GM12878 (cell line): ENCODE measurements around the gene ANKRD62. TPM values are rescaled to one million over a fixed set of nuclear protein-coding genes. Genes with fewer than 3 reads are reported as not detected.
A peak's percentile ranks its signal among the peaks of the same experiment; 100 is the strongest.

Experiments
- ATAC-seq: fragments of 200-7000 bp; cut with Tn5 transposase; 3 replicates; pipeline ENCODE4 v1.9.1; 2020; ENCODE audit warnings: mild to moderate bottlenecking, moderate library complexity
- BruUV-seq: library from RNA; stranded (reverse); fragments of 400-500 nt; replicated peaks from 2 replicates; lab custom pipeline; 2021; lab: Mats Ljungman, UMichigan
- CTCF ChIA-PET: fragments of 300-600 bp; sonication (Branson Sonifier 250); formaldehyde crosslinking; extraction: SDS; loops from one replicate; lab custom pipeline; 2021; ENCODE audit warnings: inconsistent platforms; lab: Yijun Ruan, JAX
- POLR2A ChIA-PET: fragments of 350-600 bp; formaldehyde crosslinking; extraction: SDS; loops from one replicate; lab custom pipeline; 2021; ENCODE audit warnings: inconsistent platforms; lab: Charles Lee
- RAD21 ChIA-PET: fragments of 300-600 bp; sonication (Branson Sonifier 250); formaldehyde crosslinking; loops from one replicate; lab custom pipeline; 2023; ENCODE audit warnings: antibody characterized with exemption; ENCODE audit not compliant: unreplicated experiment; lab: Charles Lee
- SMC1A ChIA-PET: fragments of 300-600 bp; sonication (Branson Sonifier 250); formaldehyde crosslinking; loops from one replicate; lab custom pipeline; 2023; ENCODE audit not compliant: unreplicated experiment, uncharacterized antibody; lab: Charles Lee
- DNase-seq: peaks from one replicate; pipeline ENCODE4 v3.0.0-alpha.2; 2011; ENCODE audit warnings: low read depth, low spot score
- FAIRE-seq: peaks from 3 replicates; lab custom pipeline; 2011; peaks lifted over from hg19 to GRCh38; lab: Jason Lieb, UNC
- H2AFZ ChIP-seq: 2 replicates; pipeline ENCODE4 v1.6.0; 2011; ENCODE audit warnings: low read depth, low read length, control low read depth; ENCODE audit not compliant: control insufficient read depth
- H3K27ac ChIP-seq: 2 replicates; pipeline ENCODE4 v1.5.1; 2011; ENCODE audit warnings: control low read depth; ENCODE audit not compliant: control insufficient read depth, insufficient read depth
- H3K27me3 ChIP-seq, 2 experiments: replicated peaks in 1 of 2; 2 replicates each; pipeline versions ENCODE4 v1.6.0 to v1.6.1; 2011; ENCODE audit warnings: low read length in 1 of 2; ENCODE audit not compliant: control insufficient read depth in 2 of 2, insufficient read depth in 2 of 2
- H3K36me3 ChIP-seq, 2 experiments: 2 replicates each; pipeline ENCODE4 v1.5.1; 2011; ENCODE audit warnings: low read length in 1 of 2; ENCODE audit not compliant: control insufficient read depth in 2 of 2, insufficient read depth in 2 of 2
- H3K4me1 ChIP-seq: 2 replicates; pipeline ENCODE4 v1.6.1; 2011; ENCODE audit warnings: mild to moderate bottlenecking, low read length, moderate library complexity, mixed read lengths; ENCODE audit not compliant: control insufficient read depth, insufficient read depth
- H3K4me2 ChIP-seq: 2 replicates; pipeline ENCODE4 v1.6.0; 2011; ENCODE audit warnings: control low read depth; ENCODE audit not compliant: control insufficient read depth, insufficient read depth
- H3K4me3 ChIP-seq: fragments of 200-600 bp; sonication (generic); 2 replicates; pipeline ENCODE4 v1.5.1; 2016
- H3K79me2 ChIP-seq: 2 replicates; pipeline ENCODE4 v1.6.0; 2011; ENCODE audit warnings: low read length; ENCODE audit not compliant: control insufficient read depth, insufficient read depth
- H3K9ac ChIP-seq: 2 replicates; pipeline ENCODE4 v1.8.0; 2011; ENCODE audit warnings: low read length, control low read depth, mixed read lengths; ENCODE audit not compliant: control insufficient read depth, insufficient read depth
- H3K9me3 ChIP-seq: replicated peaks from 3 replicates; pipeline ENCODE4 v1.5.1; 2011; ENCODE audit warnings: mild to moderate bottlenecking, low read length; ENCODE audit not compliant: control insufficient read depth, insufficient read depth
- H4K20me1 ChIP-seq: 2 replicates; pipeline ENCODE4 v1.6.0; 2011; ENCODE audit not compliant: control insufficient read depth, insufficient read depth
- CREB1 ChIP-seq: IDR thresholded peaks from 2 replicates; pipeline ENCODE4 v1.6.1; 2012; ENCODE audit warnings: low read depth, mild to moderate bottlenecking, inconsistent platforms
- IRF3 ChIP-seq: fragments of 450-650 bp; IDR thresholded peaks from 2 replicates; pipeline ENCODE4 v1.6.1; 2014; ENCODE audit warnings: mild to moderate bottlenecking
- JUNB ChIP-seq: IDR thresholded peaks from 2 replicates; pipeline ENCODE4 v1.6.1; 2016; ENCODE audit warnings: antibody characterized with exemption, mild to moderate bottlenecking
- MYC ChIP-seq: IDR thresholded peaks from 2 replicates; pipeline ENCODE4 v1.6.1; 2011; ENCODE audit warnings: mild to moderate bottlenecking, low read length, moderate library complexity, inconsistent platforms; ENCODE audit not compliant: insufficient read depth, insufficient replicate concordance, insufficient read length, severe bottlenecking
- PBX3 ChIP-seq: IDR thresholded peaks from 2 replicates; pipeline ENCODE4 v1.6.1; 2011; ENCODE audit warnings: mild to moderate bottlenecking, low read depth, low read length, moderate library complexity; ENCODE audit not compliant: insufficient replicate concordance
- SMAD1 ChIP-seq: fragments of 450-650 bp; IDR thresholded peaks from 2 replicates; pipeline ENCODE4 v1.6.1; 2018; ENCODE audit warnings: mild to moderate bottlenecking, low read depth; ENCODE audit not compliant: partially characterized antibody
- SREBF1 ChIP-seq: IDR thresholded peaks from 2 replicates; pipeline ENCODE4 v1.6.1; 2012; ENCODE audit warnings: mild to moderate bottlenecking, low read length
- TCF7 ChIP-seq: IDR thresholded peaks from 2 replicates; pipeline ENCODE4 v1.6.1; 2014; ENCODE audit warnings: antibody characterized with exemption, borderline replicate concordance
- USF1 ChIP-seq: IDR thresholded peaks from 2 replicates; pipeline ENCODE4 v1.6.1; 2011; ENCODE audit warnings: borderline replicate concordance, low read depth, mild to moderate bottlenecking, moderate library complexity, mixed read lengths, low read length; ENCODE audit not compliant: insufficient read depth; ENCODE audit errors: extremely low read length
- ZNF592 ChIP-seq: fragments of 450-650 bp; IDR thresholded peaks from 2 replicates; pipeline ENCODE4 v1.6.1; 2017; ENCODE audit warnings: mild to moderate bottlenecking, moderate library complexity
- WGBS: methylation state at CpG from one replicate; pipeline ENCODE4 v1.1.6; 2016; ENCODE audit warnings: low lambda C conversion rate; ENCODE audit not compliant: insufficient replicate concordance, insufficient coverage; ENCODE audit errors: missing lambda C conversion rate; 5-methylcytosine and 5-hydroxymethylcytosine counted together
- in situ Hi-C: fragments of 300-500 bp; cut with MboI; formaldehyde crosslinking; loops from 9 replicates; pipeline ENCODE4 v1.14.3; 2018; ENCODE audit warnings: mixed read lengths
- intact Hi-C: fragments of 100-400 bp; cut with micrococcal nuclease; formaldehyde crosslinking; loops from one replicate; pipeline ENCODE4 v1.14.2; 2022; ENCODE audit not compliant: unreplicated experiment
- polyA plus RNA-seq, 11 experiments: library from polyadenylated mRNA; depleted of rRNA in 4 of 11; unstranded in 6 of 11; stranded (reverse) in 5 of 11; fragments of >200 nt; fragmentation: Nextera tagmentation in 4 of 11; fragmentation: Illumina TruSeq in 1 of 11; extraction: Ambion mirVana in 4 of 11; extraction: Trizol in 1 of 11; gene quantifications; 1 replicate in 1 of 11; 2 replicates in 10 of 11; pipeline versions ENCODE4 v1.2.1 to v1.2.3, GENCODE V29; 2011 to 2016; ENCODE audit warnings: inconsistent platforms in 2 of 11, missing spikeins in 2 of 11, low read depth in 1 of 11
- total RNA-seq, 4 experiments: library from RNA; depleted of rRNA in 3 of 4; stranded (reverse); fragments of >200 nt in 3 of 4; fragmentation: Illumina TruSeq in 1 of 4; extraction: Trizol in 1 of 4; gene quantifications; 2 replicates each; pipeline versions ENCODE4 v1.2.1 to v1.2.3, GENCODE V29; 2013 to 2021

The ANKRD62 gene
- total and polyA plus RNA-seq, 10 of the 15 experiments (the other 5 are each of a cell fraction or from before 2014, with no cell fraction given) = not detected

GRCh38 chr18:12101266-12101665 is 7.6 kb downstream of the ANKRD62 start (continued):
- no peak for TF ChIP-seq MYC
- no peak for TF ChIP-seq PBX3
- no peak for TF ChIP-seq SREBF1
- TF ChIP-seq JUNB = no peak
- no peak for TF ChIP-seq SMAD1
- TF ChIP-seq CREB1 = no peak
- no peak for TF ChIP-seq TCF7

GRCh38 chr18:12102136-12102842 is 8.6 kb downstream of the ANKRD62 start:
- FAIRE-seq (no peak), ATAC-seq (no peak), DNase-seq (no peak)
- Histone ChIP-seq H3K27ac (no peak overlapping the region), H3K4me1 (peaks cover 4% of the 10 kb centered on the region; the same call in 1 of the 2 replicates), H3K27me3 (peaks cover 0 to 3% of the 10 kb centered on the region in 2 experiments; a peak in 1 of 4 replicates), H4K20me1 (no peaks in the 10 kb centered on the region), H3K9ac (no peak overlapping the region), H3K36me3 (no peaks in the 10 kb centered on the region), H3K4me2 (no peak overlapping the region), H3K9me3 (no peaks in the 10 kb centered on the region), H3K79me2 (no peaks in the 10 kb centered on the region), H2AFZ (no peak overlapping the region), H3K4me3 (no peak overlapping the region)
- POLR2A ChIA-PET = no interaction called here
- SMC1A ChIA-PET = no interaction called here
- 25% methylated on average over 13 of the region's 13 CpGs for WGBS
- no TSS peak for BruUV-seq
- intact Hi-C loops (no loop called here), in situ Hi-C loops (no loop called here)
- TF ChIP-seq USF1 (no peak), ZNF592 (no peak), IRF3 (no peak), JUNB (peak; percentile 62)
- CTCF ChIA-PET = interaction anchor here (1.3 kb wide), 1 partner anchor 19 kb away, joined by 3 read pairs; no protein-coding TSS in a partner anchor
- RAD21 ChIA-PET = no interaction called here
